ENCODE results near the gene SYCP3. TPM values are rescaled to one million over a fixed set of nuclear protein-coding genes. Genes with fewer than 3 reads are reported as not detected.

SYCP3 gene
- total RNA-seq, 1 donor from 2014 or later, result not detected

- Mint-ChIP-seq H3K4me3 (ENCODE audit: unreplicated experiment) (no peak overlapping the region), H3K27ac (ENCODE audit: unreplicated experiment) (no peak overlapping the region), H3K27me3 (ENCODE audit: low read depth, unreplicated experiment) (no peaks in the 10 kb centered on the region), H3K36me3 (ENCODE audit: low read depth, unreplicated experiment) (no peaks in the 10 kb centered on the region), H3K4me1 (ENCODE audit: low read depth, unreplicated experiment) (no peaks in the 10 kb centered on the region), H3K9me3 (ENCODE audit: unreplicated experiment) (no peaks in the 10 kb centered on the region)
- no peak overlapping the region for H3K9ac ChIP-seq (ENCODE audit: low read length)
- H3K4me2 ChIP-seq (ENCODE audit: low read length), result no peak overlapping the region
- H3K9me3 ChIP-seq (ENCODE audit: insufficient read depth, low read depth, low read length), result no peaks in the 10 kb centered on the region
- no peak for TF ChIP-seq EZH2 (IDR thresholded peaks at IDR 0.05; ENCODE audit: insufficient read depth, low read length)
- TF ChIP-seq, protein P1, sequence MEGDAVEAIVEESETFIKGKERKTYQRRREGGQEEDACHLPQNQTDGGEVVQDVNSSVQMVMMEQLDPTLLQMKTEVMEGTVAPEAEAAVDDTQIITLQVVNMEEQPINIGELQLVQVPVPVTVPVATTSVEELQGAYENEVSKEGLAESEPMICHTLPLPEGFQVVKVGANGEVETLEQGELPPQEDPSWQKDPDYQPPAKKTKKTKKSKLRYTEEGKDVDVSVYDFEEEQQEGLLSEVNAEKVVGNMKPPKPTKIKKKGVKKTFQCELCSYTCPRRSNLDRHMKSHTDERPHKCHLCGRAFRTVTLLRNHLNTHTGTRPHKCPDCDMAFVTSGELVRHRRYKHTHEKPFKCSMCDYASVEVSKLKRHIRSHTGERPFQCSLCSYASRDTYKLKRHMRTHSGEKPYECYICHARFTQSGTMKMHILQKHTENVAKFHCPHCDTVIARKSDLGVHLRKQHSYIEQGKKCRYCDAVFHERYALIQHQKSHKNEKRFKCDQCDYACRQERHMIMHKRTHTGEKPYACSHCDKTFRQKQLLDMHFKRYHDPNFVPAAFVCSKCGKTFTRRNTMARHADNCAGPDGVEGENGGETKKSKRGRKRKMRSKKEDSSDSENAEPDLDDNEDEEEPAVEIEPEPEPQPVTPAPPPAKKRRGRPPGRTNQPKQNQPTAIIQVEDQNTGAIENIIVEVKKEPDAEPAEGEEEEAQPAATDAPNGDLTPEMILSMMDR (IDR thresholded peaks at IDR 0.05; ENCODE audit: insufficient read depth, low read depth, low read length), result no peak
- no peak overlapping the region for H3K27ac ChIP-seq (ENCODE audit: low read depth, low read length)
- no peaks in the 10 kb centered on the region for H3K4me1 ChIP-seq (ENCODE audit: insufficient read depth, low read length)
- no peak overlapping the region for H3K4me3 ChIP-seq (ENCODE audit: insufficient read depth, low read depth, low read length)
- FAIRE-seq, result no peak
- no peak overlapping the region for H2AFZ ChIP-seq (ENCODE audit: low read depth, low read length)
- no peaks in the 10 kb centered on the region for H3K27me3 ChIP-seq (ENCODE audit: insufficient read depth, low read length)
- H4K20me1 ChIP-seq (ENCODE audit: insufficient read depth, low read length), result no peaks in the 10 kb centered on the region
- no peaks in the 10 kb centered on the region for H3K79me2 ChIP-seq (ENCODE audit: insufficient read depth, low read length)
- DNase-seq (ENCODE audit: low read depth), result peak; percentile 3
- H3K36me3 ChIP-seq (ENCODE audit: insufficient read depth, low read length), result no peaks in the 10 kb centered on the region
Measured at GRCh38 chr12:101719566-101719965, 19.7 kb downstream of the SYCP3 start.

DNA sequence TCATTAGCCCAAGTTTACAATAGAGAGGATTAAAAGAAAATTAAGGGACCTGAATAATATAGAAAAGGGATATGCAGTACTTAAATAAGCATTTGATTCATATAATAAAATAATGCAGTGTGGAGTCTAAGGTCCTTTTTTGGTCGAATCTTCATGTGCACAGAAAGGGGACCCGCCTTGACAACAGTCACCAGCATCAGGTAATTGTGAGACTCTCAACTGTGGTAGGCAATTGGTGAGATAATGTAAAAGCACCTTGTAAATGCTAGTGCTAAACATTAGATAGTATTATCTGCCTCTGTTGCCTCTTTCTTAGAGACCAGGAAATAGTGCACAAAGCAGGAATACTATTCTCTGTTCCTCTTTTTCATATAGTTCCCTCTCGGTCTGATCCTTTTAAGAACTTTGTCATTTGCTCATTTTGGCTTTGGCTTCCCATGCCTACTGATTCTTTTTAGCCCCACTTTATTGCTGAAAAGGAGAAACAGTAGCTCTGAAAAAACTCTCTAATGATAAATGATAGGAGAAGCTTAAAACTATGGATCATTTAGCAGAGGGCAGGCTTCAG is 24.3 kb downstream of the SYCP3 start:
- H3K36me3 Mint-ChIP-seq (ENCODE audit: low read depth, unreplicated experiment), result no peaks in the 10 kb centered on the region
- DNase-seq (ENCODE audit: low read depth), result no peak
- no peaks in the 10 kb centered on the region for H3K9me3 Mint-ChIP-seq (ENCODE audit: unreplicated experiment)
- no peak overlapping the region for H3K4me2 ChIP-seq (ENCODE audit: low read length)
- no peaks in the 10 kb centered on the region for H3K36me3 ChIP-seq (ENCODE audit: insufficient read depth, low read length)
- no peak overlapping the region for H3K27ac Mint-ChIP-seq (ENCODE audit: unreplicated experiment)
- no peak for FAIRE-seq
- H3K4me1 Mint-ChIP-seq (ENCODE audit: low read depth, unreplicated experiment), result peaks cover 2% of the 10 kb centered on the region
- H2AFZ ChIP-seq (ENCODE audit: low read depth, low read length), result no peak overlapping the region
- H3K79me2 ChIP-seq (ENCODE audit: insufficient read depth, low read length), result peaks cover 3% of the 10 kb centered on the region
- no peaks in the 10 kb centered on the region for H3K9me3 ChIP-seq (ENCODE audit: insufficient read depth, low read depth, low read length)
- H4K20me1 ChIP-seq (ENCODE audit: insufficient read depth, low read length), result no peaks in the 10 kb centered on the region
- TF ChIP-seq EZH2 (IDR thresholded peaks at IDR 0.05; ENCODE audit: insufficient read depth, low read length), result no peak
- TF ChIP-seq, protein P1 (IDR thresholded peaks at IDR 0.05; ENCODE audit: insufficient read depth, low read depth, low read length), result no peak
- H3K4me1 ChIP-seq (ENCODE audit: insufficient read depth, low read length), result no peaks in the 10 kb centered on the region
- H3K4me3 ChIP-seq (ENCODE audit: insufficient read depth, low read depth, low read length), result no peak overlapping the region
- H3K4me3 Mint-ChIP-seq (ENCODE audit: unreplicated experiment), result no peak overlapping the region
- H3K27me3 ChIP-seq (ENCODE audit: insufficient read depth, low read length), result no peaks in the 10 kb centered on the region
- H3K9ac ChIP-seq (ENCODE audit: low read length), result no peak overlapping the region
- H3K27me3 Mint-ChIP-seq (ENCODE audit: low read depth, unreplicated experiment), result no peaks in the 10 kb centered on the region
- H3K27ac ChIP-seq (ENCODE audit: low read depth, low read length), result no peak overlapping the region

DNA sequence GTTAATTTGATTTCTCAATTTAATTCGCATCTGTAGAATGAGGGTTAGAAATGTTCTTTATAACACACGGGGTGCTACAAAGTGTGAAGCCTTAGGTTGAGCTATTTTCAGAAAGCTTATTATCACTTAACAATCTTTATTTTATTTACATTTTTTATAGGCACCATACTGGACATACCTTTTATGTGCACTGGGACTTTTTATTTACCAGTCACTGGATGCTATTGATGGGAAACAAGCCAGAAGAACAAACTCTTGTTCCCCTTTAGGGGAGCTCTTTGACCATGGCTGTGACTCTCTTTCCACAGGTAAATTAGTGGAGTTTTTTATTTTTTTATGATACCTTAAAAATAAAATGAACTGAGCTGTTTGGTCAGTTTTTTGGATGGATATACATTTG is 25.3 kb downstream of the SYCP3 start:
- Histone ChIP-seq H4K20me1 (ENCODE audit: insufficient read depth, low read length) (no peaks in the 10 kb centered on the region), H3K79me2 (ENCODE audit: insufficient read depth, low read length) (peaks cover 3% of the 10 kb centered on the region), H3K36me3 (ENCODE audit: insufficient read depth, low read length) (no peaks in the 10 kb centered on the region), H3K9ac (ENCODE audit: low read length) (no peak overlapping the region), H3K4me1 (ENCODE audit: insufficient read depth, low read length) (no peaks in the 10 kb centered on the region), H3K27me3 (ENCODE audit: insufficient read depth, low read length) (no peaks in the 10 kb centered on the region), H3K9me3 (ENCODE audit: insufficient read depth, low read depth, low read length) (no peaks in the 10 kb centered on the region), H3K27ac (ENCODE audit: low read depth, low read length) (no peak overlapping the region), H3K4me3 (ENCODE audit: insufficient read depth, low read depth, low read length) (no peak overlapping the region), H3K4me2 (ENCODE audit: low read length) (no peak overlapping the region), H2AFZ (ENCODE audit: low read depth, low read length) (no peak overlapping the region)
- H3K27me3 Mint-ChIP-seq (ENCODE audit: low read depth, unreplicated experiment), result no peaks in the 10 kb centered on the region
- H3K27ac Mint-ChIP-seq (ENCODE audit: unreplicated experiment), result no peak overlapping the region
- no peak for FAIRE-seq
- no peak overlapping the region for H3K4me3 Mint-ChIP-seq (ENCODE audit: unreplicated experiment)
- H3K4me1 Mint-ChIP-seq (ENCODE audit: low read depth, unreplicated experiment), result peaks cover 5% of the 10 kb centered on the region
- H3K36me3 Mint-ChIP-seq (ENCODE audit: low read depth, unreplicated experiment), result no peaks in the 10 kb centered on the region
- TF ChIP-seq, protein P1 (IDR thresholded peaks at IDR 0.05; ENCODE audit: insufficient read depth, low read depth, low read length), result no peak
- no peak for TF ChIP-seq EZH2 (IDR thresholded peaks at IDR 0.05; ENCODE audit: insufficient read depth, low read length)
- H3K9me3 Mint-ChIP-seq (ENCODE audit: unreplicated experiment), result no peaks in the 10 kb centered on the region
- DNase-seq (ENCODE audit: low read depth), result no peak

All from astrocyte (in vitro differentiated cells and primary cell).